Memory B cell (primary cell): ENCODE results near the gene PLPP4.

ENCODE experiments used
- ATAC-seq: fragments of 150-1000 bp; cut with Tn5 transposase; 2 replicates; pipeline ENCODE4 v1.10.0; 2021; ENCODE audit warnings: low read depth, mild to moderate bottlenecking, moderate library complexity
- DNase-seq, 2 donors: peaks; one replicate each; pipeline ENCODE4 v3.0.0; 2022; ENCODE audit warnings: low spot score in 2 of 2
- H3K27ac Mint-ChIP-seq: one replicate; pipeline ENCODE4 v1.8.0; 2022; ENCODE audit warnings: mild to moderate bottlenecking, moderate library complexity, mixed read lengths
- H3K27me3 Mint-ChIP-seq: one replicate; pipeline ENCODE4 v1.8.0; 2022; ENCODE audit warnings: mixed read lengths
- H3K36me3 Mint-ChIP-seq: one replicate; pipeline ENCODE4 v1.8.0; 2022; ENCODE audit warnings: mild to moderate bottlenecking, mixed read lengths
- H3K4me1 Mint-ChIP-seq: one replicate; pipeline ENCODE4 v1.8.0; 2022; ENCODE audit warnings: mixed read lengths
- H3K4me3 Mint-ChIP-seq: one replicate; pipeline ENCODE4 v1.8.0; 2022; ENCODE audit warnings: mild to moderate bottlenecking, moderate library complexity, mixed read lengths
- H3K9me3 Mint-ChIP-seq: one replicate; pipeline ENCODE4 v1.8.0; 2022; ENCODE audit warnings: mixed read lengths

PLPP4 gene

DNA sequence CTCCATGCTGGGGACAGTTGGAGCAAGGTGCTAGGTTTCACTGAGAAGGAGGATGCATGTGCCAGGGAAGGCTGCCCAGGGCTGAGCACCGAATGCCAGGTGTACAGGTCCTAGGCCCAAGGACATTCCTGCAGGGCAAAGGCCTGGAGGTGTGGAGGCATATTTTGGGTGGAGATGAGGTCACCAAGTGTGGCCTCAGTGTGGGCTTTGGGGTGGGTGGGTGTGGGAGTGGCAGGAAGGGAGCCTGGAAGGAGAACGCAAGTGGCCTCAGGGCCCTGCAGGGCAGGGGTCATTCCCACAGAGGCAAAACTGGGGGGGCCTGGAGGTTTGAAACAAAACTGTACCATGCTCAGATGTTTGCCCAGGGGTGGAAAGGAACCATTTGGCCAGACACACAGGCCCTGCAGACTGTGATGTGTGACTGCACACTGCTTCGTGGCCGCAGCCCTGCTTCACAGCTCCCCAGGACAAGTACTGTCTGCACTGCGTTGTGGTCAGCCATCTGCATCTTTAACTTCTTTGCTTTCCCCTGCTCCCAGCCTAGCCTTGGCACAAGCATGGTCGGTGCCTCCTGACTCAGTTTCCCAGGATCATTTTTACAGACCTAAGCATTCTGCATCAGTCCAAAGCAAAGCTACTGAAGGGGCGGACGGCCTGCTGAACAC, 5.1 kb downstream of the PLPP4 start:
- peaks cover 5% of the 10 kb centered on the region for H3K27me3 Mint-ChIP-seq
- ATAC-seq = no peak
- DNase-seq = no peak
- H3K4me3 Mint-ChIP-seq = no peak overlapping the region
- no peaks in the 10 kb centered on the region for H3K36me3 Mint-ChIP-seq
- peaks cover 1% of the 10 kb centered on the region for H3K9me3 Mint-ChIP-seq
- no peaks in the 10 kb centered on the region for H3K4me1 Mint-ChIP-seq
- H3K27ac Mint-ChIP-seq = no peak overlapping the region

DNA sequence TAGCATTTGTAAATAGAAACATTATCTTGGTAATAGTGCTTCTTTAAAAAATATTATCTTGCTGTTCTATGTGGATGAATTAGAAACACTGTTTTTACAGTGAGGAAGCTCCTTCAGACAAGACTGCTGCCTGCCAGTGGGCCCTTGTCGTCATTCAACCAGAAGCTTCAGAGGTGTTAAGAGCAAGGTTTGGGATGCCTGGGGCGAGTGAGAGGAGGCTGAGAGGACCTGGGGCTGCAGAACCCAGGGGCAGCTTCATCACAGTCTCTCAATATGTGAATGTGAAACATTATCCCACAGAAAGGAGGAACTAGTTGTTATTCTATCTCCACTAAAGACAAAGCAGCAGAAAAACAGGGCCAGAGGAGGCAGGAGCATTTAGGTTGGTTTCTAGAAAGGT, 8.1 kb downstream of the PLPP4 start:
- Mint-ChIP-seq H3K4me1 (no peaks in the 10 kb centered on the region), H3K27ac (no peak overlapping the region), H3K36me3 (no peaks in the 10 kb centered on the region), H3K4me3 (no peak overlapping the region), H3K9me3 (peaks cover 1% of the 10 kb centered on the region), H3K27me3 (no peaks in the 10 kb centered on the region)
- DNase-seq = no peak
- no peak for ATAC-seq

GRCh38 chr10:120466006-120466405, 9.0 kb downstream of the PLPP4 start:
- no peaks in the 10 kb centered on the region for H3K4me1 Mint-ChIP-seq
- no peak overlapping the region for H3K4me3 Mint-ChIP-seq
- ATAC-seq (no peak), DNase-seq (no peak)
- H3K27ac Mint-ChIP-seq = no peak overlapping the region
- H3K27me3 Mint-ChIP-seq = no peaks in the 10 kb centered on the region
- H3K9me3 Mint-ChIP-seq = peaks cover 1% of the 10 kb centered on the region
- no peaks in the 10 kb centered on the region for H3K36me3 Mint-ChIP-seq

DNA sequence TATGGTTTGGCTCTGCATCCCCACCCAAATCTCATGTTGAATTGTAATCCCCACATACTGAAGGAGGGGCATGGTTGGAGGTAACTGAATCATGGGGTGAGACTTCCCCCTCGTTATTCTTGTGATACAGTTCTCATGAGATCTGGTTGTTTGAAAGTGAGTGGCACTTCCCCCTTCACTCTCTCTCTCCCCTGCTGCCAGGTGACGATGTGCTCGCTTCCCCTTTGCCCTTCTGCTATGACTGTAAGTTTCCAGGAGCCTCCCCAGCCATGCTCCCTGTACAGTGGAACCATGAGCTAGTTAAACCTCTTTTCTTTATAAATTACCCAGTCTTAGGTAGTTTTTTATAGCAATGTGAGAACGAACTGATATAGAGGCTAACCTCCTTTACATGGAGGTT, 16.6 kb downstream of the PLPP4 start:
- peaks cover 10% of the 10 kb centered on the region for H3K9me3 Mint-ChIP-seq
- H3K27ac Mint-ChIP-seq = no peak overlapping the region
- H3K36me3 Mint-ChIP-seq = no peaks in the 10 kb centered on the region
- no peak overlapping the region for H3K4me3 Mint-ChIP-seq
- no peaks in the 10 kb centered on the region for H3K4me1 Mint-ChIP-seq
- peaks cover 3% of the 10 kb centered on the region for H3K27me3 Mint-ChIP-seq
- DNase-seq = no peak
- no peak for ATAC-seq

GRCh38 chr10:120474956-120475355, 17.9 kb downstream of the PLPP4 start:
- no peaks in the 10 kb centered on the region for H3K36me3 Mint-ChIP-seq
- H3K9me3 Mint-ChIP-seq = peaks cover 13% of the 10 kb centered on the region
- DNase-seq (no peak), ATAC-seq (no peak)
- peaks cover 7% of the 10 kb centered on the region for H3K27me3 Mint-ChIP-seq
- H3K4me1 Mint-ChIP-seq = peaks cover 3% of the 10 kb centered on the region
- H3K4me3 Mint-ChIP-seq = no peak overlapping the region
- H3K27ac Mint-ChIP-seq = no peak overlapping the region

GRCh38 chr10:120475844-120476791, 19.1 kb downstream of the PLPP4 start:
- DNase-seq = no peak
- Mint-ChIP-seq H3K9me3 (peaks cover 13% of the 10 kb centered on the region), H3K4me1 (peaks cover 3% of the 10 kb centered on the region), H3K36me3 (no peaks in the 10 kb centered on the region), H3K27me3 (peaks cover 11% of the 10 kb centered on the region), H3K27ac (no peak overlapping the region), H3K4me3 (no peak overlapping the region)
- no peak for ATAC-seq

GRCh38 chr10:120477021-120477742, 20.2 kb downstream of the PLPP4 start:
- peaks cover 16% of the 10 kb centered on the region for H3K9me3 Mint-ChIP-seq
- H3K4me3 Mint-ChIP-seq = no peak overlapping the region
- H3K27ac Mint-ChIP-seq = no peak overlapping the region
- peaks cover 13% of the 10 kb centered on the region for H3K27me3 Mint-ChIP-seq
- peaks cover 3% of the 10 kb centered on the region for H3K4me1 Mint-ChIP-seq
- ATAC-seq (no peak), DNase-seq (no peak)
- H3K36me3 Mint-ChIP-seq = no peaks in the 10 kb centered on the region

GRCh38 chr10:120477743-120478141, 20.7 kb downstream of the PLPP4 start:
- peaks cover 11% of the 10 kb centered on the region for H3K9me3 Mint-ChIP-seq
- peaks cover 13% of the 10 kb centered on the region for H3K27me3 Mint-ChIP-seq
- no peak overlapping the region for H3K4me3 Mint-ChIP-seq
- ATAC-seq (no peak), DNase-seq (no peak)
- no peaks in the 10 kb centered on the region for H3K36me3 Mint-ChIP-seq
- H3K4me1 Mint-ChIP-seq = peaks cover 3% of the 10 kb centered on the region
- H3K27ac Mint-ChIP-seq = no peak overlapping the region

DNA sequence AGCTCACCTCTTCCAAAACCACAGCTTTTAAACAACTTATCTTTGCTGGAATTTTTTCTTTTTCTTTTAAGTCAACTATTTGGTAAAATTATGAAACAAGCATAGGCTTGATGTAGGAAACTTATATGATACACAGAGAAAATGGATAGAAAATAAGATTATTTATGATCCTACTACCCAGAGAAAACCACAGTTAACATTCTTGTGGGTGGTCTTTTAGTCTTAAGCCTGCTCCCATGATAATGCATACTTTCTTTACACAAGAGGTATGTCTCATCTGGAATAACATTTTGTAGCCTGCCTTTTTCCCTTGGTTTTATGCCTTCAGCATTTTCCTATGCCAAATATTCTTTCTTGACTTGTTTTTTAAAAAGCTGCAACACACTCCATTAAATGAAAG, 21.4 kb downstream of the PLPP4 start:
- no peak for DNase-seq
- H3K27me3 Mint-ChIP-seq = peaks cover 13% of the 10 kb centered on the region

GRCh38 chr10:120479506-120479905, 22.5 kb downstream of the PLPP4 start:
- H3K4me1 Mint-ChIP-seq = peaks cover 3% of the 10 kb centered on the region
- ATAC-seq (no peak), DNase-seq (no peak)
- no peak overlapping the region for H3K27ac Mint-ChIP-seq
- H3K36me3 Mint-ChIP-seq = no peaks in the 10 kb centered on the region
- peaks cover 6% of the 10 kb centered on the region for H3K9me3 Mint-ChIP-seq
- H3K27me3 Mint-ChIP-seq = peaks cover 14% of the 10 kb centered on the region
- H3K4me3 Mint-ChIP-seq = no peak overlapping the region

More for the DNA sequence above, 21.4 kb downstream of the PLPP4 start:
- Mint-ChIP-seq H3K4me1 (peaks cover 3% of the 10 kb centered on the region), H3K9me3 (peaks cover 9% of the 10 kb centered on the region), H3K36me3 (no peaks in the 10 kb centered on the region), H3K4me3 (no peak overlapping the region), H3K27ac (no peak overlapping the region)
- no peak for ATAC-seq

- Mint-ChIP-seq H3K4me1 (peaks cover 3% of the 10 kb centered on the region), H3K27ac (no peak overlapping the region), H3K9me3 (peaks cover 6% of the 10 kb centered on the region), H3K4me3 (no peak overlapping the region), H3K27me3 (peaks cover 14% of the 10 kb centered on the region), H3K36me3 (no peaks in the 10 kb centered on the region)
- ATAC-seq (no peak), DNase-seq (no peak)
Measured at GRCh38 chr10:120480065-120480600, 23.1 kb downstream of the PLPP4 start.

- DNase-seq (no peak), ATAC-seq (no peak)
- no peaks in the 10 kb centered on the region for H3K36me3 Mint-ChIP-seq
- peaks cover 6% of the 10 kb centered on the region for H3K9me3 Mint-ChIP-seq
- H3K27me3 Mint-ChIP-seq = peaks cover 14% of the 10 kb centered on the region
- H3K4me1 Mint-ChIP-seq = peaks cover 3% of the 10 kb centered on the region
- H3K27ac Mint-ChIP-seq = no peak overlapping the region
- no peak overlapping the region for H3K4me3 Mint-ChIP-seq
Measured at GRCh38 chr10:120480848-120481247, 23.8 kb downstream of the PLPP4 start.

- Mint-ChIP-seq H3K4me1 (peaks cover 3% of the 10 kb centered on the region), H3K9me3 (peaks cover 8% of the 10 kb centered on the region), H3K27ac (no peak overlapping the region), H3K36me3 (no peaks in the 10 kb centered on the region), H3K27me3 (peaks cover 11% of the 10 kb centered on the region), H3K4me3 (no peak overlapping the region)
- ATAC-seq (no peak), DNase-seq (no peak)
Measured at GRCh38 chr10:120483006-120483405, 26.0 kb downstream of the PLPP4 start.
